ENCODE measurements around the gene GFRA3.
A peak's percentile ranks its signal among the peaks of the same experiment; 100 is the strongest.

Gene GFRA3

GRCh38 chr5:138213161-138214029 lies 61.0 kb downstream of the GFRA3 start, which contains the start of gene CDC23:
Gene CDC23 (minus strand): TSS chr5:138213323. CDS start chr5:138213312, 11 bp downstream.
- DNase-seq (ENCODE audit: low read depth in 1 of 2, low spot score in 1 of 2): peak; percentile 97 to 99
- in situ Hi-C loops (cut with HindIII; ENCODE audit: low pct_unique_long_range_greater_than_20kb, low sequenced_read_pairs): no loop called here
- TF ChIP-seq JUND (IDR thresholded peaks at IDR 0.05; ENCODE audit: low read depth): no peak

- DNase-seq (ENCODE audit: low read depth in 1 of 2, low spot score in 1 of 2): peak in 1 of 2 experiments; percentile 19
- in situ Hi-C loops (cut with HindIII; ENCODE audit: low pct_unique_long_range_greater_than_20kb, low sequenced_read_pairs): no loop called here
Measured at GRCh38 chr5:138212828-138213160, 61.6 kb downstream of the GFRA3 start.

GRCh38 chr5:138210985-138211384 lies 63.4 kb downstream of the GFRA3 start:
- no peak for TF ChIP-seq JUND (IDR thresholded peaks at IDR 0.05; ENCODE audit: low read depth)
- in situ Hi-C loops (cut with HindIII; ENCODE audit: low pct_unique_long_range_greater_than_20kb, low sequenced_read_pairs): no loop called here
- no peak for DNase-seq (ENCODE audit: low read depth in 1 of 2, low spot score in 1 of 2)

More at GRCh38 chr5:138212828-138213160, 61.6 kb downstream of the GFRA3 start:
- no peak for TF ChIP-seq JUND (IDR thresholded peaks at IDR 0.05; ENCODE audit: low read depth)
